ENCODE data around the gene EXOC2.

EXOC2 gene

DNA sequence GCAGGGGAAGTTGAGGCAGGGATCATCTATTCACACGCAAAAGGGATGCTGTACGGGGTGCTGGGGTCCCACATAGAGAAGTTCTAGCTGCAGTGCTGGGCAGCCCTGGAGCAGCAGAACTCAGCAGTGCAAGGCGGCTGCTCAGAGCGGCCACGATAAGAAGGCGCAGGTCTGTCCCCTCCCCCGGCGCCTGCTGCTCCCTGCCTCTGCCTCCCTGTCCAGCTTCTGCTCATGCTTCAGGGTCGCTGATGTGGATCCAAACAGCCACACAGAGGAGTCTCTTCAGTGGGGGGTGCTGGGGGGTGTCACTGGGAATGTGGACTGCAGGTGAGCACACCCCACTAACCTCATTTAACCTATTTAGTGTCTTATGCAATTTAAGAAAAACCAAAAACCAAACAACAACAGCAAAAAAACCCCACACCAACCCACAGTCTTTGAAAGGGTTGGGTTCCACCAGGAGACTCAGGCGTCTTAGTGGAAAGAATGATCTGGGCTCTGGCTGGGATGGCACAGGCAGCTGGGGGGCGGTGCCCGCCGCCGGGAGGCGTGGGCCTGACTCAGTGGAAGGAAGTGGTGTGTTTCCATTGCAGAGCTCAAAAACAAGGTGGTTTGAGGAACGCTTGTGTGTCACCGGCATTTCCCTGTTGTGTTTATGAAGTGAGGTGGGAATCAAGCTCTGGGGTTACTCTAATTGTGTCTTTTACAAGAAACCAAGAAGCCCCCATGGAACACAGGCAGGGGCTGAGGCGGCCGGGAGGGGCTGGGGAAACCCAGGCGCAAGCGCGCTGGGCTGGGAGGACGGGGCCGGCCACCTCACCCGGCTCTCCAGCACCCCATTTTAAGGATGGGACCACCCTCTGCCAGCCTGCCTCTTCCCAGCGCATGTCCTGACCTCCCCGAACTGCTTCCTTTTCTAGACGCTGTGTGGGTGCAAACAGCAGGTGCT lies 246.2 kb downstream of the EXOC2 start:
- intact Hi-C loops (cut with DNase I; ENCODE audit: low total_unique reads) = no loop called here
- no peak overlapping the region for H3K4me3 ChIP-seq

DNA sequence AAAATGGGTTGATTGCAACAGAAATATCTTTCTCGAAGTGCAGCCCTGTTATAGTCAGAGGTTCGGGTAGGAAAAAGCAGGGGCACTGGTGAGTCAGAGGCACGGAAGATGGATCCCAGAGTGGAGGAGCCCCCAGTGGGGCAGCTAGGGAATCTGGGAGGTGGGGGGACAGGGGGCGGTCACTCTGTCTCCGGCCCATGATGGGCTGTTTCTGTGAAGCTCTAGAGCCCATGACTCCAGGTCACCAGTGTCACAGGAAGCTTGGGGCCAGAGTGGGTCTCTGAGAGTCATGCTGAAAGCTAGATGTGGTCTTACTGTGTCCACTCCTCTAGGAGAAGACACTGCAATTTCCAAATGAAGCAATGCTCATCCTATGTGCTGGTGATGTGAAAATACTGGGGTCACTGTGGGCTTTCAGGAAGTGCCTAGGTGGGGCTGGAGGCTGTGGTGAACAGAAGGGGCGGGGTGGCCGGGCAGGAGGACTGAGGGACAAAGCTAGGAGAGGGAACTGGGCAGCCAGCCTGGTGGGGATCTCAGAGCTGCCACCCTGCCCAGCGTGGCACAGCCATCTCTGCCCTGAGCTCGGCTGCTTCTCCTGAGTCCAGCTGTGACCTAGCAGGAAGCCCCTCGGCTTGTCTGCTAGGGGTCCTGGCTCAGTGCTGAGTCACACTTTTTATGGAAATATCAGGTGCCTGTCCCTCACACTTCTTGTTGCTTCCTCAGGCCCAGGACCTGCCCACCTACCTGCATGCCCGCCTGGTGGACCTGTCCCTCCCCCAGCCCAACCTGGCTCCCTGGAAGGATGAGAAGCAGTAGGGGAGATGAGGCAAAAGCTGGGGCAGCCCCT lies 247.1 kb downstream of the EXOC2 start:
- peak in 1 of 2 donors; percentile 49 for DNase-seq

More for the DNA sequence above, 246.2 kb downstream of the EXOC2 start:
- DNase-seq = peak in 1 of 2 donors; percentile 5
- Histone ChIP-seq H3K27ac (no peak overlapping the region), H3K4me1 (no peaks in the 10 kb centered on the region), H3K27me3 (peaks cover 0 to 24% of the 10 kb centered on the region in 2 donors), H3K36me3 (no peaks in the 10 kb centered on the region), H3K9me3 (no peaks in the 10 kb centered on the region)
- TF ChIP-seq, protein P1, sequence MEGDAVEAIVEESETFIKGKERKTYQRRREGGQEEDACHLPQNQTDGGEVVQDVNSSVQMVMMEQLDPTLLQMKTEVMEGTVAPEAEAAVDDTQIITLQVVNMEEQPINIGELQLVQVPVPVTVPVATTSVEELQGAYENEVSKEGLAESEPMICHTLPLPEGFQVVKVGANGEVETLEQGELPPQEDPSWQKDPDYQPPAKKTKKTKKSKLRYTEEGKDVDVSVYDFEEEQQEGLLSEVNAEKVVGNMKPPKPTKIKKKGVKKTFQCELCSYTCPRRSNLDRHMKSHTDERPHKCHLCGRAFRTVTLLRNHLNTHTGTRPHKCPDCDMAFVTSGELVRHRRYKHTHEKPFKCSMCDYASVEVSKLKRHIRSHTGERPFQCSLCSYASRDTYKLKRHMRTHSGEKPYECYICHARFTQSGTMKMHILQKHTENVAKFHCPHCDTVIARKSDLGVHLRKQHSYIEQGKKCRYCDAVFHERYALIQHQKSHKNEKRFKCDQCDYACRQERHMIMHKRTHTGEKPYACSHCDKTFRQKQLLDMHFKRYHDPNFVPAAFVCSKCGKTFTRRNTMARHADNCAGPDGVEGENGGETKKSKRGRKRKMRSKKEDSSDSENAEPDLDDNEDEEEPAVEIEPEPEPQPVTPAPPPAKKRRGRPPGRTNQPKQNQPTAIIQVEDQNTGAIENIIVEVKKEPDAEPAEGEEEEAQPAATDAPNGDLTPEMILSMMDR (IDR thresholded peaks at IDR 0.05) = no peak

DNA sequence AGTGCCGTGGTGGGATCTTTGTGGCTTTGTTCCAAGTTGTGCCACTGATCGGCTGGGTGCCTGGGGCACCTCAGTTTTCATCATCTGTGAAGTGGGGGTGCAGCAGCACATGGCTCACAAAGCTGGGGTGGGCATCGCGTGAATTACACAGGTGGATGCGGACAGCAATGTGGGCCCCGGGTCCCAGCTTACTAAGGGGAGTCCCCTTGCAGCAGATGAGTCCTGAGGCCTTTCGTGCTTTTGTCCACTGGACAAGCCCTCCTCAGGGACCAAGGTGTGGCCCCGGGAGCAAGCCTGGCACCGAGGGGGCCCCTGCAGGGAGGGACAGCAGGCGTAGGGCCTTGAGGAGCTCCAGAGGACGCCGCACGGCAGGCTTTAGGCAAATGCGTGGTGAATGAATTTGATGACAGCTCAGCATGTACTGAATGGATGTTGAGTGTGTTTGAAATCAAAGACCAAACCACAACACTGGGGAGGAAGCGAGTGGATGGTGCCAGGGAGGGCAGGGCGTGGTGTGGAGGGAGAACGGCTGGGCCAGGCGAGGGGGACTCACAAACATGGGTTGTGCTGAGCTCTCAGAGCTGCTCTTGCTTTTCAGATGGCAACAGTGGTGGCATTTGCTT lies 248.2 kb downstream of the EXOC2 start:
- intact Hi-C loops (cut with DNase I; ENCODE audit: low total_unique reads) = no loop called here
- Histone ChIP-seq H3K4me3 (no peak overlapping the region), H3K36me3 (no peaks in the 10 kb centered on the region), H3K9me3 (no peaks in the 10 kb centered on the region), H3K27me3 (peaks cover 0 to 19% of the 10 kb centered on the region in 2 donors), H3K27ac (no peak overlapping the region), H3K4me1 (no peaks in the 10 kb centered on the region)
- TF ChIP-seq, protein P1 (IDR thresholded peaks at IDR 0.05) = no peak
- DNase-seq = peak in 1 of 2 donors; percentile 12

More for the DNA sequence above, 247.1 kb downstream of the EXOC2 start:
- Histone ChIP-seq H3K4me3 (no peak overlapping the region), H3K27me3 (peaks cover 0 to 19% of the 10 kb centered on the region in 2 donors), H3K9me3 (no peaks in the 10 kb centered on the region), H3K4me1 (no peaks in the 10 kb centered on the region), H3K27ac (no peak overlapping the region), H3K36me3 (no peaks in the 10 kb centered on the region)
- intact Hi-C loops (cut with DNase I; ENCODE audit: low total_unique reads) = no loop called here
- TF ChIP-seq, protein P1 (IDR thresholded peaks at IDR 0.05) = no peak

DNA sequence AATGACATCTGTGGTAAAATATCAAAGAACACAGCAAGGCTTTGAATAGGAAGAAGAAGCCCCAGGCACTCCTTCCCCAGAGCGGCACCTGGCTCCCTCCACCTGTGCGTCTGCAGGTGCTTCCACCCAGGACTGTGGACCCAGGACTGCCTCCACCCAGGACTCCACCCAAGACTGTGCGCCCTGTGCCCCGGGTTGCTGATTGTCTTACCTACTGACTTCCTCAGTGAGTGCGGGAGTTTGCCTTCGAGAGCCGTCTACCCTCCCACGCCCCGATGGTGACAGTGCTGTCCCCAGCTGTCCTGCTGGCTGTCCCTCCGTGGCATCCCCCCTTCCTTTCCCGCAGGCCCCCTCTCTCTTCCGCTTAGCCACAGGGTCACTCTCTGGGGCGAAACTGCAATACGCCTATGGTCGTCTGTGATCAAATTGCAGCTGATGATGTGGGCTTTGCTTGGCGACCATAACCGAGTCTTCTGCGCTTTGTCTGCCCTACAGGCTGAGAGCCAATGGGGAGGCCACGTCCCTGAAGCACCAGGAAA lies 249.2 kb downstream of the EXOC2 start:
- H3K4me3 ChIP-seq = no peak overlapping the region
- intact Hi-C loops (cut with DNase I; ENCODE audit: low total_unique reads) = no loop called here
- peaks cover 0 to 19% of the 10 kb centered on the region in 2 donors for H3K27me3 ChIP-seq
- no peaks in the 10 kb centered on the region for H3K36me3 ChIP-seq
- no peaks in the 10 kb centered on the region for H3K9me3 ChIP-seq
- peak in 1 of 2 donors; percentile 43 for DNase-seq
- TF ChIP-seq, protein P1 (IDR thresholded peaks at IDR 0.05) = no peak
- no peaks in the 10 kb centered on the region for H3K4me1 ChIP-seq
- no peak overlapping the region for H3K27ac ChIP-seq
